Bronchus fibroblast of lung (primary cell): ENCODE measurements around the gene ZBTB49. TPM values are rescaled to one million over a fixed set of nuclear protein-coding genes. Genes with fewer than 3 reads are reported as not detected.

Experiments used
- total RNA-seq: library from RNA; depleted of rRNA; stranded (reverse); fragments of >200 nt; gene quantifications from 2 replicates; pipeline ENCODE4 v1.2.3, GENCODE V29; 2015

ZBTB49 gene
- 2.1 and 5.4 TPM in 2 replicates for total RNA-seq

GRCh38 chr4:4289941-4290850 is at the start of gene ZBTB49, which contains the start of gene LYAR:
Gene ZBTB49 (plus strand): TSS chr4:4290251. CDS start chr4:4299946, 9,695 bp downstream.
Gene LYAR (minus strand): TSS chr4:4290154. CDS start chr4:4283742, 6,412 bp downstream.

GRCh38 chr4:4248029-4248884 is 41.8 kb upstream of the ZBTB49 start, which contains the start of gene TMEM128:
Gene TMEM128 (minus strand): TSS chr4:4248223. CDS start chr4:4248202, 21 bp downstream.

Other genes starting within 250 kb of the ZBTB49 start
- not detected in 2 replicates for gene OTOP1, start 63.3 kb upstream of the ZBTB49 start, total RNA-seq
- 18.3 and 22.7 TPM in 2 replicates for gene TMEM128, start 42.0 kb upstream of the ZBTB49 start, total RNA-seq
- gene LYAR, start 97 bp upstream of the ZBTB49 start, total RNA-seq: 23.2 and 24.7 TPM in 2 replicates
- 0.59 and 0.84 TPM in 2 replicates for gene NSG1, start 96.9 kb downstream of the ZBTB49 start, total RNA-seq